Lung (tissue), 12 donors: ENCODE measurements around the gene CRYBA2. TPM values are rescaled to one million over a fixed set of nuclear protein-coding genes. Genes with fewer than 3 reads are reported as not detected.

Experiments used
- ATAC-seq: fragments of 200-7000 bp; cut with Tn5 transposase; one replicate; pipeline ENCODE4 v1.9.1; 2020; ENCODE audit warnings: moderate number of reproducible peaks; ENCODE audit not compliant: insufficient read depth, low FRiP score
- DNase-seq, 3 donors: peaks; one replicate each; pipeline ENCODE4 v3.0.0-alpha.2; 2013 to 2017
- H3K27ac ChIP-seq, 2 donors: one replicate each; pipeline ENCODE4 v1.5.1; 2013; ENCODE audit warnings: mild to moderate bottlenecking in 2 of 2, moderate library complexity in 2 of 2, control low read depth in 1 of 2, inconsistent platforms in 1 of 2, low read depth in 1 of 2, low read length in 1 of 2
- H3K27me3 ChIP-seq, 3 donors: one replicate each; pipeline ENCODE4 v1.5.1; 2013; ENCODE audit warnings: low read length in 2 of 3; ENCODE audit not compliant: control insufficient read depth in 3 of 3, insufficient read depth in 3 of 3
- H3K36me3 ChIP-seq, 4 donors: one replicate each; pipeline ENCODE4 v1.5.1; 2013; ENCODE audit warnings: low read length in 4 of 4, mild to moderate bottlenecking in 1 of 4, moderate library complexity in 1 of 4; ENCODE audit not compliant: control insufficient read depth in 4 of 4, insufficient read depth in 4 of 4
- H3K4me1 ChIP-seq, 5 donors: one replicate each; pipeline ENCODE4 v1.5.1; 2013; ENCODE audit warnings: low read length in 5 of 5, mild to moderate bottlenecking in 2 of 5, moderate library complexity in 1 of 5; ENCODE audit not compliant: control insufficient read depth in 5 of 5, insufficient read depth in 5 of 5
- H3K4me3 ChIP-seq: one replicate; pipeline ENCODE4 v1.5.1; 2013; ENCODE audit warnings: mild to moderate bottlenecking, control low read depth, moderate library complexity
- H3K9ac ChIP-seq, 2 donors: one replicate each; pipeline ENCODE4 v1.5.1; 2013; ENCODE audit warnings: low read length in 2 of 2, control low read depth in 1 of 2; ENCODE audit not compliant: insufficient read depth in 1 of 2
- H3K9me3 ChIP-seq, 4 donors: one replicate each; pipeline ENCODE4 v1.5.1; 2013; ENCODE audit warnings: low read length in 3 of 4, mild to moderate bottlenecking in 1 of 4, moderate library complexity in 1 of 4; ENCODE audit not compliant: control insufficient read depth in 4 of 4, insufficient read depth in 3 of 4
- WGBS, 2 donors: extraction: QIAGEN DNeasy Blood & Tissue Kit; methylation state at CpG; one replicate each; pipeline ENCODE4 v1.1.7; 2013; 5-methylcytosine and 5-hydroxymethylcytosine counted together
- polyA plus RNA-seq, 2 donors: library from polyadenylated mRNA; stranded (reverse); fragments of 200-250 nt; gene quantifications; one replicate each; pipeline ENCODE4 v1.2.1, GENCODE V29; 2013
- total RNA-seq, 2 donors: library from RNA; depleted of rRNA in 1 of 2; stranded (reverse); fragments of >200 nt in 1 of 2; gene quantifications; one replicate each; pipeline ENCODE4 v1.2.1, GENCODE V29; 2014 to 2021
- TF ChIP-seq, protein P1 (sequence below): IDR thresholded peaks from 2 replicates; pipeline ENCODE4 v1.5.1; 2012; ENCODE audit warnings: mild to moderate bottlenecking; ENCODE audit errors: control extremely low read depth, extremely low read depth
- donor health status: control.
- donor health status: control.
- donor health status: Bipolar disorder and iron deficiency.
- donor health status: healthy.
- donor health status: DM: yes; HTN: yes; CAD: no.

CRYBA2 gene
- total and polyA plus RNA-seq, 4 donors = 0.08 TPM; not detected in 3

GRCh38 chr2:218970894-218971293, 22.3 kb downstream of the CRYBA2 start:
- TF ChIP-seq, protein P1, sequence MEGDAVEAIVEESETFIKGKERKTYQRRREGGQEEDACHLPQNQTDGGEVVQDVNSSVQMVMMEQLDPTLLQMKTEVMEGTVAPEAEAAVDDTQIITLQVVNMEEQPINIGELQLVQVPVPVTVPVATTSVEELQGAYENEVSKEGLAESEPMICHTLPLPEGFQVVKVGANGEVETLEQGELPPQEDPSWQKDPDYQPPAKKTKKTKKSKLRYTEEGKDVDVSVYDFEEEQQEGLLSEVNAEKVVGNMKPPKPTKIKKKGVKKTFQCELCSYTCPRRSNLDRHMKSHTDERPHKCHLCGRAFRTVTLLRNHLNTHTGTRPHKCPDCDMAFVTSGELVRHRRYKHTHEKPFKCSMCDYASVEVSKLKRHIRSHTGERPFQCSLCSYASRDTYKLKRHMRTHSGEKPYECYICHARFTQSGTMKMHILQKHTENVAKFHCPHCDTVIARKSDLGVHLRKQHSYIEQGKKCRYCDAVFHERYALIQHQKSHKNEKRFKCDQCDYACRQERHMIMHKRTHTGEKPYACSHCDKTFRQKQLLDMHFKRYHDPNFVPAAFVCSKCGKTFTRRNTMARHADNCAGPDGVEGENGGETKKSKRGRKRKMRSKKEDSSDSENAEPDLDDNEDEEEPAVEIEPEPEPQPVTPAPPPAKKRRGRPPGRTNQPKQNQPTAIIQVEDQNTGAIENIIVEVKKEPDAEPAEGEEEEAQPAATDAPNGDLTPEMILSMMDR = no peak
- Histone ChIP-seq H3K36me3 (no peaks in the 10 kb centered on the region), H3K4me3 (no peak overlapping the region), H3K9ac (no peak overlapping the region), H3K9me3 (peaks cover 0 to 5% (median 0%) of the 10 kb centered on the region in 4 donors), H3K4me1 (no peaks in the 10 kb centered on the region), H3K27ac (no peak overlapping the region), H3K27me3 (peaks cover 11 to 31% (median 16%) of the 10 kb centered on the region in 3 donors)
- 25 to 54% methylated on average over 1 of the region's 1 CpG for WGBS, 2 donors
- DNase-seq (no peak), ATAC-seq (no peak)

- Histone ChIP-seq H3K27ac (no peak overlapping the region), H3K4me1 (peaks cover 0 to 14% (median 0%) of the 10 kb centered on the region in 5 donors), H3K36me3 (no peaks in the 10 kb centered on the region), H3K9me3 (peaks cover 0 to 5% (median 0%) of the 10 kb centered on the region in 4 donors), H3K9ac (no peak overlapping the region), H3K27me3 (peaks cover 38 to 45% (median 39%) of the 10 kb centered on the region in 3 donors), H3K4me3 (no peak overlapping the region)
- DNase-seq = no peak
- 34 to 45% methylated on average over 5 of the region's 5 CpGs for WGBS, 2 donors
- no peak for ATAC-seq
- TF ChIP-seq, protein P1 = no peak
Measured at GRCh38 chr2:218964041-218964771, 29.0 kb downstream of the CRYBA2 start.

DNA sequence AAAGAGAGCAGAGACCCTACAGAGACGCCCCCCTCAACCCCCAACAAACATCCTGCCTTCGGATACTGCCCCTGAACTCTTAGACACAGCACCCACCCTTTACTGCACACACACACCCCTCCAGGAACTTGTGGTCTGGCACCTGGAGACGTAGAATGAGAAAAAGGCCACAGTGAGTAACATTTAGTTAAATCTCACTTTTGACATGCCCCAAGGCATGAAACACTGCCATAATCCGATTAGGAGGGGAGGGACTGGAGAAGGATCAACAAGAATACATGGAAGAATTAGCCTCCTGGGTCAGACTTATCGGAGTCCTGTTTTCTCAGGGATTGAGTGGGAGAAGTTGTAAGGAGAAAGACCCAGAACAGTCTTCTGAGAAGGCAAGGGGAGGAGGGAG, 29.6 kb downstream of the CRYBA2 start:
- 16 to 17% methylated on average over 5 of the region's 5 CpGs for WGBS, 2 donors
- Histone ChIP-seq H3K9ac (no peak overlapping the region), H3K9me3 (peaks cover 0 to 5% (median 0%) of the 10 kb centered on the region in 4 donors)

More for the DNA sequence above, 29.6 kb downstream of the CRYBA2 start:
- DNase-seq (no peak), ATAC-seq (no peak)
- Histone ChIP-seq H3K4me3 (no peak overlapping the region), H3K27me3 (peaks cover 42 to 51% (median 44%) of the 10 kb centered on the region in 3 donors), H3K36me3 (no peaks in the 10 kb centered on the region), H3K27ac (no peak overlapping the region), H3K4me1 (peaks cover 0 to 14% (median 3%) of the 10 kb centered on the region in 5 donors)
- TF ChIP-seq, protein P1 = no peak
